Cerebellar nuclear complex (tissue), 1 donor: ENCODE measurements around the gene AP3B1.

Experiments used
- DNase-seq, 2 experiments: peaks; one replicate each; lab custom pipeline; 2025; lab: John Stamatoyannopoulos, UW

Gene AP3B1

DNA sequence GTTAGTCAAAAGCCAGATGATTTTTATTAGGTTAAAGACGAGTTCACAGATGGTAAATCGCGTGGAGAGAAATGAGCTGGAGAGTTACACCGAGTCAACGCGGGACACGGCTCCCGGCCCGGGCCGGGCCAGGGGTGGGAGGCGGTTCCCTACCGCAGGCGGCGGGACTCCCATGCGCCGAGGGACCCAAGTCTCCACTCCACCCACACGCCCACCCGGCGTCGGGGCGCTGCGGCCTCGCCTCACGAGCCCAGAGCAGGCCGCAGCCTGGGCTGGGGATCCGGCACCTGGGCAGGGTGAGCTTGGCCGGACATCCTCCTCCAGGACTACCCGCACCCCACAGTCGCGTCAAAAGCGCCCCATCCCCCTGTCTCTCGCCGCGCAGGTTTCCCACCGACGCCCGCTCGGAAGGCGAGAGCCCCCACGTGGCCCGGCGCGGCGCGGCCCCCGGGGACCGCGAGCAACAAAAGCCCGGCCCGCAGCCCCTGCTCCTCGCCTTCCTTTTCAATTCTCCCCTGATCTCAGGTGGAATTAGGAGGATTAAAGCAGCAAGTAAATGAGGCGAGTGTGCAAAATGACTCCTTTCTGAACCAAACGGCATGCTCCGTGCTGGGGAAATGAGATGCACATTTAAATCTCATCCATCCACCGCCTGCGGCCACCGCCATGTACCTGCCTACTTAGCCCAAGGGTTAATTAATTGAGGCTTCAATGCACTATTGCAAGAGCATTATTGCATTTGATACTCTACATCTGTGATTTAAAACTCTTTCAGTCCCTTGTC, 321.8 kb downstream of the AP3B1 start:
- DNase-seq, result no peak

DNA sequence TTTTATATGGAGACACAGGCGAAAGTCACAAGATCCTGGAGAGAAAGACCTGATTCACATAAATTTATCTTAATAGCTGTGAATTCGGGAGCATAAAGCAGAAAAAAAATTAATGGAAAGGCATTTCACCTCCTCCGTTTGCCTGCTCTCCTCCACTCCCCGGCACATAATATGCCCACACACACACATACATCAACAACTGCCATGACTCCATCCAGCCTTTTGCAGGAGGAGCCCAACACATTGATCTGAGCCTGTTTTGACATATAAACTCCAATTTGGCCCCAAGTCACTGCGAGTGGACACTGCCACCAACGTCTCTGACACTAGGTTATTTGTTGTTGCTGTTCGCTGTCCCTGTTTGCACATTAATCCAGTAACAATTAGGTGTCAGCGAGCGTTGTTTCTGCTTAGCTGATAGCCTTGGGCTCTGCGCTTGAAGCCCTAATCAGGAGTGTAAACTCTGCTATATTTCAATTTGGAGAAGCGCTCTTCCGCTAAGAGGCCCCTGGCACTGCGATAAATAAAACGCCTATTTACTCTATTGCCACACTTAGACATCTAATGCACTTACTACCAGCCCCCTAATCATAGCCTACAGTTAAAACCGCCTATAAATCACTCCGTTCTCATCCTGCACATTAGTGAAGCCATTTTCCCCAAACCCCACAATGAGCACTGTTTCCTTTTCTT, 322.6 kb downstream of the AP3B1 start:
- DNase-seq, result no peak

DNA sequence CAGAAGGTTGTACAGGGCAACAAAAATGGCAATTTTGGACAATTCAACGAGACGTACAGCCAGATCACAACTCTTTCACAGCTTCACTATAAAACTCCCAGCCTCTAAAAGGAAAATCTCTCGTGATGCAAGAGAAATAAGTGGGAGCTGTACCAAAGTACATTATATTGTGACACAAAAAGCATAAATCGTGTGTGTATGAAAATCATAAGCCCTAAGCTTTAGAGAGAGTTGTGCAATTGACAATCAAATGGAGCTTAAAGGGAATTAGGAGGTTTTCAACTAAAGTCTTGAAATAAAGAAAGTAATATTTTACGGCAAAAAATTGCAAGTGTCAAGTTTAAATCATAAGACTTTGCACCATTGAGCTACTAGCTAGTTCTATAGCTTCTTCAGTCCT, 323.6 kb downstream of the AP3B1 start:
- no peak for DNase-seq

DNA sequence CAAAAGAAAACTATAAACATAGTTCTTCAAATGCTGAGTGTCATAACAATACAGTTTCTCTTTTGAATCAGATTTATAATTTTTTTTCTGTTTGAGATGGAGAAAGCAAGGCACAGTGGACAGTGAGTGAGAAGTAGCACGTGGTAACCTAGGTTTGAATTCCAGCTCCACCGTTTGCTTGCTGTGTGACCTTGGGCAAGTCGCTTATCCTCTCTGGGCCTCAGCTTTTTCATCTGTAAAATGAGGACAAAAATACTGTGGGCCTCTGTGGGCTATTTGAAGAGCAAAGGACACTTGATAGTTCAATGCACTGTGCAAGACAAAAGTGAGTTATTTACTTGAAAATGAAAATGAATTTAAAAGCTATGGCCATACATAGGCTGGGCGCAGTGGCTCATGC, 330.7 kb downstream of the AP3B1 start:
- DNase-seq, result no peak

DNA sequence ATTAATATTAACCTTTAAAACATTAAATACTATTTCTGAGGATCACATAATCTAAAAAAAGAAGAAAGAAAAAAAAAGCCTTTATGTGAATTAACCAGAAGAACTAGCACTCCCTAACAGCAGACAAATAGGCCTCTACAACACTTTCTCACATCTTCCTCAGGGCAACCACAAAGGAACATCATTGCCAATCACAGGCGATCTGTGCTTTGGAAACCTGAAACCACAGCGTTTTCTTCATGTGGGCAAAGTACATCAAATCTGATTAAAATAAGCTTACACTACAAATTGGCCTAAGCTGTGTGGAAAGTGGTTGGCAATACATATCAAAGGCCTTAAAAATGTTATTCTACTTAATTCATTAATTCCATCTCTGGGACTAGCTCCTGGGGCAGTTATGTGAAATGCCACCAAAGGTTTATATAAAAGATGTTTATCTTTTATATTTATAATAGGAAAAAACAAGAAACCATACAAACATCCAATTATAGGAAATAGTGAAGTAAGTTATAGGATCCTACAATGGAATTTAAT, 333.6 kb downstream of the AP3B1 start:
- no peak for DNase-seq

DNA sequence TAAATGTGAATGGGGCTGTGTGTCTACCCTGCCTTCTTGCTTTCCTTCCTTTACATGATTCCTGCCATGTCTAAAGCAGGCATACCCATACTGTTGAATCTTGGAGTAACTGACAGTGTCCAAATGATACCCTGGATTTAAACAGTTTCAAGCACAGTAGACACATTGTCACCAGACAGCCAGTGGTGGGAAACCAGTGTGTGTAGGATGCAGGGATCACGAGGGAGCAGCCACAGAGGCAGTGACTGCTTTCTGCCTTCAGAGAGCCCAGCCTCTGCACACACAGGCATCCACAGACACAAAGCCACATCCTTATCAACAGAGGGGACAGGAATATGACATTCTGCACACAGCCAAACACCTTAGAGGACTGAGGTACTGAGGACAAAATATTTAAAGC, 334.2 kb downstream of the AP3B1 start:
- DNase-seq, result no peak

DNA sequence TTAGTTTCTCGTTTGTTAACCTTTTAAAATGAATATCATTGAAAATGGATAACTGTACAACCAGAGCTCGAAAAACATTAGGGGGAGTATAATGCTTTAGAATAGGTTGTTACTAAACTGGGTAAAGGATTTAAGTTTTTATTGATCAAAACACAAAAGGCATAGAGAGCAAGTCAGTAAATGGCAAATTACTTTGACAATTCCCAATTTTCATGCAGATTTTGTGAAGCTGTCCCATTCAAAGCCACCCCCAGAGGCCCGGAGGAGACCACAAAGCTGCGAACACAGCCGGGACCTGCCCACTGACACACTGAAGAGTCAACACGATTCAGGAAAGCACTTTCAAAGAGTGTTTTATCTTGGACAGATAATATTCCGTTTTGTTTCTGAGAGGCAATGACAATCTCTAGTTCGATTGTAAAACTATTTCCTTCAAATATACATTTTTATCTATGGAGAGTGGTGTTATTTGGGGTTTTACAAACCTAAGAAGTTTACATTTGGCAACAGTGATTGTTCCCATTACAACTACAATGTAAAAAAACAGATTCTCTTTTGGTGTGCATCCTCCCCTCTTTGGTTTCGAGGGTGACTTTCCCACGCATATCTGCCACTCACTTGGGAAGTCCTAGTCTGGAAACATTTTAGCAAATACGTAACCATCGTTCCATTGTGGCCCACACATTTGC, 335.7 kb downstream of the AP3B1 start:
- DNase-seq, result no peak

DNA sequence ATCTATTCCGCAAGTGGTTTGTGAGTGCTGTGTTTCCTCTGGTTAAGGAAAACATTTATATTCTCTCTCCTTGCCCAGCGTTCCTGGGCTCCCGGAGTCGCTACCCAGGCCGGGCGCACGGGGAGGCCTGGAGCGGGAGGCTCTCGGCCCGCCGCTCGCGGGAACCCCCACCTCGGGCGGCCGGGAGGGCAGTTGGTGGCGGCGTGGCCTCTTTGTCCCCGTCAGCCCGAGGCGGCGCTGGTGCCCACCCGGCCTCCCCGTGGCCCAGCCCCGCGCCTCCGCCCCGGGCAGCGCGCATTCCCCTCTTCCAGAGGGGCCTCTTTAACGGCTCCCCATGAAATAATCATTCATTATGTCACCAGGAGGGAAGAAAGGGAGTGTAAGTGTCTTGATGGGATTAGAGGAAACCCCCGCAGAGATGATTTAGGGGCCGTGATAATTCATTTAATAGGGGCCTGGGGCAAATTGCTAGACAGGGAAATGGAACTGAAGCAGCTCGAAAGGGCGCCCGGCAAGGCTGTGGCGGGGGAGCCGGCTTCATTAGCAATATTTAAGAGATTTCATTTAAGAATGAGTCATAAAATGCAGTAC, 336.5 kb downstream of the AP3B1 start:
- no peak for DNase-seq

DNA sequence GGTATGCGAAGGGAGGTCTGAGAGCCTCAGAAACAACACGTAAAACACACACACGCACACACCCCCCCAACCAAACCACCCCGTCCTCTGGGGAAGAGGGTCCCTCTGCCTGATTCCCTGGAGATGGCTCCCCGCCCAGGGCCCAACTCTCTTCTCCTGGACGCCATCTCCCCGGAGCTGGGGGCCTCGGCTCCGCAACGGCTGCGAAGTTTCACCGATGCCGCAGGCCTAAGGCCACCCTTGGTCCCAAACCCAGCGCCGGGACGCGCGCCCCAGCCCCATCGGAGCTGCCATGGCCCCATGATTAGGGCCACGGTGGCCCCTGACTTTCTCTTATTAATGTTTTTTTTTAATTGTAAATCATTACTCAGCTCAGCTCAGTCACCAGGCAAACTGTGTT, 337.0 kb downstream of the AP3B1 start:
- no peak for DNase-seq

DNA sequence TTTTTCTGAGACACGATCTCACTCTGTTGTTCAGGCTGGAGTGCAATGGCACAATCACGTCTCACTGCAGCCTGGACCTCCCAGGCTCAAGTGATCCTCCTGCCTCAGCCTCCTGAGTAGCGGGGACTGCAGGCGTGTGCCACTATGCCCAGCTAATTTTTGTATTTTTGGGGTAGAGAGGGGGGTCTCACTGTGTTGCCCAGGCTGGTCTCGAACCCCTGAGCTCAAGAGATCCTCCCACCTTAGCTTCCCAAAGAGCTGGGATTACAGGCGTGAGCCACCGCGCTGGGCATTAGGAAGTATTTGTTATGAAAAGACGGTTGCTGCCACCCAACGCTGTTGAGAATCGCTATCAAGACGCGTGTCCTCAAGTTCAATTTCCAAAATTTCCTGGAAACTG, 337.4 kb downstream of the AP3B1 start:
- no peak for DNase-seq

DNA sequence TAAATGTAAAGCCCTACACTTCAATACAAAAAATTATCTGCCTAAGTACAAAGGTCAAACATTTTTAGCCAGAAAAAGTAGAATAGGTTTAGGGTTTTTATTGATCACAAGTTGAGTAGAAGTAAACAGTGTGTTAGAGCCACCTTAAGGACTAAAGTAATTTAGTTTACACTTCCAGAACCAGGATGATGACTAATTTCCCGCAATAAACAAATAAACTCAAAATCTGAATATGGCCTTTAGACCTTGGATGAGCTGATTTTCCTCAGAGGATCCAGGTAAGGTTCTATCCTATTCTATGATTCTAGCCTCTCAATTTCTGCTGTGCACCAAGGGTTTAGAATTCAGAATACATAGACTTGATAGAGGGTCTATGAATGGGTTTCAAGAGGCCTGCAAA, 338.9 kb downstream of the AP3B1 start:
- DNase-seq, result no peak

DNA sequence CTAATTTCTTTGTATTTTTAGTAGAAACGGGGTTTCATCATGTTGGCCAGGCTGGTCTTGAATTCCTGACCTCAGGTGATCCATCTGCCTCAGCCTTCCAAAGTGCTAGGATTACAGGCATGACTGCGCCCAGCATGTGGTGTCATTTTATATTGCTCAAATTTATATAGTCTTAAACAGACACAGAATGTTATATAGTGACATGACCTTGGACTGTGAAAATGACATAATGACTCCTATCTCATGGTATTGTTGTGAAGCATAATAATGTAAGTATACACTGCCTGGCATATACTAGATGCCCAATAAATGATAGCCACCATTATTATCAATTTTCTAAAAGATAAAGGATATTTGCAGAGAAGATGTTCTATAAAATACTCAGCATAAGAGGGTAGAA, 341.1 kb downstream of the AP3B1 start:
- DNase-seq, result no peak

DNA sequence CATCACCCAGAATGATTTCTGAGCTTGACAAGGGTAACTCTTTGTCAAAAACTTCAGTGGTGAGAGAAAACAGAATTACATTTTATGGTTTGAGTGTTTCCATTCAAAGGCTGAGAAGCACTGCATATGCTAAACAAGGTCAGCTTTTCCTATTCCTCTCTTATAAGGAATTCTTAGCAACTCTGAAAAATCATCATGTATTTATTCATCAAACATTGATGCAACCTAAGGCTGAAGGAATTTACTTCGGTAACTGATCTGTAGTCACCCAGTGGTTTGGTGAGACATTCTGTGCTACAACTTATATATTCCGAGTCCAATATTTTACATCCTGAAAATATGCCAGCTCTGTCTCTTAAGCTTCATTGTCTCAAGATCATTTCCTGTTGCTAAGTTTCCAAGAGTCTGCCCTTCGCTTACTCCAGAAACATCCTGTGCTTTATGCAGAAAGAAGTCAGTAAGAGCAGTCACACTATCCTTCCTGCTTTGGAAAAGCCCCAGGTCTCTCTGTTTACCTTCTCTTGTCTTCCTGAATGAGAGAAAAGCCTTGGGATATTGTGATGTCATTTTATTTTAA, 341.8 kb downstream of the AP3B1 start:
- DNase-seq, result no peak
